DOHH2 (cell line): ENCODE data around the gene TMEM88.

ENCODE experiments used
- H3F3A ChIP-seq: fragments of 200-600 bp; sonication (generic), shearing (Covaris generic); 2 replicates; pipeline ENCODE4 v1.6.0; 2016; ENCODE audit warnings: antibody characterized with exemption, mild to moderate bottlenecking; ENCODE audit not compliant: control insufficient read depth, insufficient read depth
- H3K27ac ChIP-seq: fragments of 200-600 bp; sonication (generic); 2 replicates; pipeline ENCODE4 v1.5.1; 2014; ENCODE audit warnings: low read depth, mild to moderate bottlenecking, low read length, moderate library complexity
- H3K27me3 ChIP-seq: fragments of 200-600 bp; sonication (generic); 2 replicates; pipeline ENCODE4 v1.6.1; 2014; ENCODE audit warnings: mild to moderate bottlenecking, low read length, mixed read lengths; ENCODE audit not compliant: control insufficient read depth
- H3K36me3 ChIP-seq: fragments of 200-600 bp; sonication (generic); 2 replicates; pipeline ENCODE4 v1.6.1; 2014; ENCODE audit warnings: mild to moderate bottlenecking, low read length, moderate library complexity, mixed read lengths; ENCODE audit not compliant: control insufficient read depth
- H3K4me1 ChIP-seq: fragments of 200-600 bp; sonication (generic); 2 replicates; pipeline ENCODE4 v1.6.1; 2014; ENCODE audit warnings: mild to moderate bottlenecking, low read length, mixed read lengths; ENCODE audit not compliant: control insufficient read depth
- H3K4me2 ChIP-seq: fragments of 200-600 bp; sonication (generic); 2 replicates; pipeline ENCODE4 v1.6.0; 2014; ENCODE audit warnings: mild to moderate bottlenecking, low read length, moderate library complexity
- H3K4me3 ChIP-seq: fragments of 200-600 bp; sonication (generic); 2 replicates; pipeline ENCODE4 v1.5.1; 2014; ENCODE audit warnings: mild to moderate bottlenecking, low read length, mixed read lengths
- H3K79me2 ChIP-seq: fragments of 200-600 bp; sonication (generic); 2 replicates; pipeline ENCODE4 v1.6.1; 2014; ENCODE audit warnings: mild to moderate bottlenecking, low read length, mixed read lengths; ENCODE audit not compliant: control insufficient read depth
- H3K9me2 ChIP-seq: fragments of 200-600 bp; sonication (generic); replicated peaks from 2 replicates; pipeline ENCODE4 v1.6.1; 2014; ENCODE audit warnings: mild to moderate bottlenecking, low read length, mixed read lengths; ENCODE audit not compliant: control insufficient read depth
- H3K9me3 ChIP-seq: fragments of 200-600 bp; sonication (generic); 2 replicates; pipeline ENCODE4 v1.6.1; 2014; ENCODE audit warnings: antibody characterized with exemption, low read length, mixed read lengths; ENCODE audit not compliant: control insufficient read depth, insufficient read depth
- H4K20me1 ChIP-seq: fragments of 200-600 bp; sonication (generic); 2 replicates; pipeline ENCODE4 v1.6.0; 2014; ENCODE audit warnings: low read depth, mild to moderate bottlenecking, antibody characterized with exemption, low read length, moderate library complexity; ENCODE audit not compliant: control insufficient read depth, insufficient read depth
- CTCF ChIP-seq: fragments of 200-600 bp; sonication (generic); IDR thresholded peaks from one replicate; pipeline ENCODE4 v1.5.1; 2014; ENCODE audit warnings: antibody characterized with exemption, mild to moderate bottlenecking, low read depth, low read length; ENCODE audit not compliant: poor library complexity, severe bottlenecking
- EZH2phosphoT487 ChIP-seq: fragments of 200-600 bp; sonication (generic); IDR thresholded peaks from 2 replicates; pipeline ENCODE4 v1.6.1; 2017; ENCODE audit warnings: borderline replicate concordance, mild to moderate bottlenecking, antibody characterized with exemption, low read length, moderate library complexity, mixed read lengths

The TMEM88 gene

GRCh38 chr17:7833011-7833794 is 21.7 kb upstream of the TMEM88 start:
- H3K4me1 ChIP-seq, result peaks cover 21% of the 10 kb centered on the region
- H3K36me3 ChIP-seq, result 0 out of 2 replicates have a peak, but pooled peaks cover 3% of the 10 kb centered on the region
- H3K79me2 ChIP-seq, result peaks cover 12% of the 10 kb centered on the region
- TF ChIP-seq CTCF (no peak), EZH2phosphoT487 (no peak)
- peaks cover 20% of the 10 kb centered on the region for H3K27me3 ChIP-seq
- peak overlapping the region; percentile 78 for H3K4me3 ChIP-seq
- H4K20me1 ChIP-seq, result no peaks in the 10 kb centered on the region
- H3K9me2 ChIP-seq, result no peaks in the 10 kb centered on the region
- H3F3A ChIP-seq, result peaks cover 14% of the 10 kb centered on the region
- no peak overlapping the region for H3K27ac ChIP-seq
- peak overlapping the region; percentile 93 for H3K4me2 ChIP-seq
- no peaks in the 10 kb centered on the region for H3K9me3 ChIP-seq

- no peaks in the 10 kb centered on the region for H4K20me1 ChIP-seq
- peaks cover 20% of the 10 kb centered on the region for H3K27me3 ChIP-seq
- H3K4me3 ChIP-seq, result peak within 1 kb of the TSS; percentile 78
- H3K27ac ChIP-seq, result peak within 1 kb of the TSS; percentile 89
- TF ChIP-seq CTCF (no peak), EZH2phosphoT487 (no peak)
- H3K4me2 ChIP-seq, result peak within 1 kb of the TSS; percentile 93
- peaks cover 28% of the 10 kb centered on the region for H3K4me1 ChIP-seq
- peaks cover 18% of the 10 kb centered on the region for H3K79me2 ChIP-seq
- H3K9me3 ChIP-seq, result no peaks in the 10 kb centered on the region
- peaks cover 18% of the 10 kb centered on the region for H3F3A ChIP-seq
- no peaks in the 10 kb centered on the region for H3K9me2 ChIP-seq
- peaks cover 7% of the 10 kb centered on the region; the same call in 1 of the 2 replicates for H3K36me3 ChIP-seq
These were observed 20.9 kb upstream of the TMEM88 start, which contains the start of gene KDM6B for GRCh38 chr17:7833795-7834541. KDM6B (plus strand) TSS chr17:7834217; CDS start chr17:7845555, 11,338 bp downstream.

- H3K4me1 ChIP-seq, result peaks cover 34% of the 10 kb centered on the region
- peak overlapping the region; percentile 93 for H3K4me2 ChIP-seq
- peak overlapping the region; percentile 89 for H3K27ac ChIP-seq
These were observed 20.3 kb upstream of the TMEM88 start for GRCh38 chr17:7834542-7834956.

More at GRCh38 chr17:7834542-7834956, 20.3 kb upstream of the TMEM88 start:
- H3K9me3 ChIP-seq, result no peaks in the 10 kb centered on the region
- H3K9me2 ChIP-seq, result no peaks in the 10 kb centered on the region
- peaks cover 24% of the 10 kb centered on the region for H3K79me2 ChIP-seq
- peaks cover 22% of the 10 kb centered on the region for H3F3A ChIP-seq
- H4K20me1 ChIP-seq, result no peaks in the 10 kb centered on the region
- TF ChIP-seq EZH2phosphoT487 (no peak), CTCF (no peak)
- peaks cover 20% of the 10 kb centered on the region for H3K27me3 ChIP-seq
- peak overlapping the region; percentile 78 for H3K4me3 ChIP-seq
- H3K36me3 ChIP-seq, result peaks cover 10% of the 10 kb centered on the region
